GM19023 (cell line): ENCODE measurements around the gene VPS54.

ENCODE experiments used
- ATAC-seq: cut with Tn5 transposase; IDR thresholded peaks from one replicate; pipeline ENCODE4 v1.9.1; 2021; ENCODE audit warnings: mild to moderate bottlenecking, moderate library complexity; ENCODE audit not compliant: unreplicated experiment

VPS54 gene

GRCh38 chr2:63926815-63927214 lies 92.4 kb downstream of the VPS54 start:
- no peak for ATAC-seq

- no peak for ATAC-seq
Measured at GRCh38 chr2:63914311-63914710, 104.9 kb downstream of the VPS54 start.

- ATAC-seq: no peak
Measured at GRCh38 chr2:63903003-63903402, 116.2 kb downstream of the VPS54 start.

- ATAC-seq: no peak
Measured at GRCh38 chr2:63902149-63902548, 117.1 kb downstream of the VPS54 start.

- ATAC-seq: no peak
Measured at GRCh38 chr2:63899639-63900038, 119.6 kb downstream of the VPS54 start.

GRCh38 chr2:63898839-63899238 lies 120.4 kb downstream of the VPS54 start:
- no peak for ATAC-seq

GRCh38 chr2:63894167-63894566 lies 125.1 kb downstream of the VPS54 start:
- ATAC-seq: no peak

GRCh38 chr2:63893163-63893562 lies 126.1 kb downstream of the VPS54 start:
- no peak for ATAC-seq

- no peak for ATAC-seq
Measured at GRCh38 chr2:63891488-63892030, 127.7 kb downstream of the VPS54 start.

- ATAC-seq: no peak
Measured at GRCh38 chr2:63890678-63891077, 128.6 kb downstream of the VPS54 start.

- ATAC-seq: peak; percentile 67
Measured at GRCh38 chr2:63888490-63889402, 130.5 kb downstream of the VPS54 start.

- ATAC-seq: no peak
Measured at GRCh38 chr2:63888053-63888452, 131.2 kb downstream of the VPS54 start.

- ATAC-seq: no peak
Measured at GRCh38 chr2:63886445-63886844, 132.8 kb downstream of the VPS54 start.

- no peak for ATAC-seq
Measured at GRCh38 chr2:63882395-63883105, 136.7 kb downstream of the VPS54 start.

GRCh38 chr2:63881205-63881604 lies 138.0 kb downstream of the VPS54 start:
- ATAC-seq: no peak

GRCh38 chr2:63880625-63881024 lies 138.6 kb downstream of the VPS54 start:
- no peak for ATAC-seq

- ATAC-seq: no peak
Measured at GRCh38 chr2:63879876-63880433, 139.3 kb downstream of the VPS54 start.

- ATAC-seq: no peak
Measured at GRCh38 chr2:63878486-63878885, 140.7 kb downstream of the VPS54 start.

- no peak for ATAC-seq
Measured at GRCh38 chr2:63876311-63876710, 142.9 kb downstream of the VPS54 start.

GRCh38 chr2:63875559-63876245 lies 143.5 kb downstream of the VPS54 start:
- ATAC-seq: no peak

GRCh38 chr2:63875131-63875527 lies 144.1 kb downstream of the VPS54 start:
- no peak for ATAC-seq
